Endodermal cell (in vitro differentiated cells): ENCODE measurements around the gene KLHDC9. TPM values are rescaled to one million over a fixed set of nuclear protein-coding genes. Genes with fewer than 3 reads are reported as not detected.

Experiments used
- DNase-seq: peaks from one replicate; pipeline ENCODE4 v3.0.0-alpha.2; 2017
- H3K27ac ChIP-seq: 2 replicates; pipeline ENCODE4 v1.5.1; 2013; ENCODE audit warnings: mild to moderate bottlenecking, low read depth, low read length, moderate library complexity
- H3K27me3 ChIP-seq: 2 replicates; pipeline ENCODE4 v1.6.1; 2013; ENCODE audit warnings: mild to moderate bottlenecking, low read length, moderate library complexity; ENCODE audit not compliant: insufficient read depth, control insufficient read depth, poor library complexity, severe bottlenecking
- H3K36me3 ChIP-seq: 2 replicates; pipeline ENCODE4 v1.7.0; 2013; ENCODE audit warnings: mild to moderate bottlenecking, low read length, moderate library complexity; ENCODE audit not compliant: control insufficient read depth, insufficient read depth
- H3K4me1 ChIP-seq: one replicate; pipeline ENCODE4 v1.7.0; 2013; ENCODE audit warnings: low read length; ENCODE audit not compliant: control insufficient read depth, insufficient read depth
- H3K4me3 ChIP-seq: 2 replicates; pipeline ENCODE4 v1.5.1; 2013; ENCODE audit warnings: mild to moderate bottlenecking, low read length, moderate library complexity
- H3K9ac ChIP-seq: 2 replicates; pipeline ENCODE4 v1.6.1; 2013; ENCODE audit warnings: mild to moderate bottlenecking, low read length, moderate library complexity; ENCODE audit not compliant: poor library complexity, severe bottlenecking; ENCODE audit errors: extremely low read depth
- H3K9me3 ChIP-seq: 2 replicates; pipeline ENCODE4 v1.6.1; 2013; ENCODE audit warnings: mild to moderate bottlenecking, low read length, moderate library complexity; ENCODE audit not compliant: control insufficient read depth
- H3K27ac Mint-ChIP-seq: 2 replicates; pipeline ENCODE4 v1.8.0; 2020; ENCODE audit warnings: mixed read lengths
- H3K27me3 Mint-ChIP-seq: 2 replicates; pipeline ENCODE4 v1.8.0; 2021; ENCODE audit warnings: mild to moderate bottlenecking, mixed read lengths; ENCODE audit not compliant: insufficient read depth
- H3K36me3 Mint-ChIP-seq: 2 replicates; pipeline ENCODE4 v1.8.0; 2020; ENCODE audit warnings: low read depth, mixed read lengths
- H3K4me1 Mint-ChIP-seq: 2 replicates; pipeline ENCODE4 v1.8.0; 2020; ENCODE audit warnings: mixed read lengths
- H3K4me3 Mint-ChIP-seq: 2 replicates; pipeline ENCODE4 v1.8.0; 2020; ENCODE audit warnings: mild to moderate bottlenecking, moderate library complexity, mixed read lengths
- H3K9me3 Mint-ChIP-seq: 2 replicates; pipeline ENCODE4 v1.8.0; 2020; ENCODE audit warnings: mild to moderate bottlenecking, mixed read lengths
- WGBS, 2 experiments: methylation state at CpG; one replicate each; pipeline versions ENCODE4 v1.1.5 to v1.1.7; 2013; ENCODE audit warnings: missing lambda C conversion rate in 2 of 2, mixed read lengths in 1 of 2; ENCODE audit not compliant: insufficient coverage in 1 of 2, insufficient read length in 1 of 2; 5-methylcytosine and 5-hydroxymethylcytosine counted together
- total RNA-seq, 2 donors: library from RNA; stranded (reverse); fragmentation: NEBNext Ultra II Directional in 1 of 2; extraction: Animal tissue kit (Norgen Biotek cat#: 25700) in 1 of 2; gene quantifications; 2 replicates in 1 of 2; 3 replicates in 1 of 2; pipeline ENCODE4 v1.2.1, GENCODE V29; 2021
- TF ChIP-seq, protein P1 (sequence below): fragments of 200-600 bp; sonication (generic); conservative IDR thresholded peaks from 2 replicates; pipeline ENCODE4 v1.5.0; 2021; ENCODE audit warnings: antibody characterized with exemption, mild to moderate bottlenecking

Gene KLHDC9
- total RNA-seq, 2 donors from 2014 or later, result 14.6 to 25.4 TPM

DNA sequence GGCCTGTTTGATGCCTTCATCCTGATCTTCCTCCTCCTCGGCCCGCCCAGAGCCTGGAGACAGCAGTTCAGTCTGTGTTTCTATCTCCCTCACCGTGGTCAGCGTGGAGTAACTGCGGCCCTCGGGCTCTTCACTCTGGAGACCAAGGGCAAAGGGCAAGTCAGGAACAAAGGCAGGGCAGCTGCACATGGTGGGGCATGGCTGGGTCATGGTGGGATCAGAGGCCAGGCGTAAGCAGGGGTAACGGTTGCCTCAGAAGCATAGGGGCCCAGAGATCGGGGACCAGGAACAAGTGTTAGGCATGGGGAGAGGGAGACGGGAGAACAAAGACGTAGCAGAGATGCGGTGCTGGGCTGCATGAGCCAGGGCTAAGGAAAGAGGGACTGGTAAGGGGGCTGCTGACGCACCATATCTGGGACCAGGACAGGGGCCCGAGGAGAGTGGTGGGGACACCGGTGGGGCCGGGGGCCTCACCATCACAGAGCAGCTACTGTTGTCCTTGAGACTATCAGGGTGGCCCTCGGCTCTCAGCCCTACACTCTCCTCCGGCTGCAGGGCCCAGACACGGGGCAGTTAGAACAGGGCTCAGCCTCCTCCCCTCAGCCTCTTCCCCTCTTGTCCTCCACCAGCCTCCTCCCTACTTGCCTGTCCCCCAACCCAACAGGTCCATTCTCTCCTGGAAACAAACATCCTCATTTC is 25.3 kb upstream of the KLHDC9 start:
- no peaks in the 10 kb centered on the region for H3K36me3 Mint-ChIP-seq
- H3K27me3 Mint-ChIP-seq, result no peaks in the 10 kb centered on the region
- no peak overlapping the region for H3K27ac Mint-ChIP-seq
- H3K9me3 Mint-ChIP-seq, result no peaks in the 10 kb centered on the region
- Histone ChIP-seq H3K27me3 (no peaks in the 10 kb centered on the region), H3K36me3 (no peaks in the 10 kb centered on the region), H3K9ac (no peak overlapping the region), H3K4me1 (no peaks in the 10 kb centered on the region), H3K9me3 (no peaks in the 10 kb centered on the region), H3K4me3 (no peak overlapping the region), H3K27ac (peak overlapping the region; percentile 47)
- peaks cover 11% of the 10 kb centered on the region for H3K4me1 Mint-ChIP-seq
- no peak for DNase-seq
- WGBS, 2 experiments, result 94 to 95% methylated on average over 12 to 19 of the region's 19 CpGs
- H3K4me3 Mint-ChIP-seq, result no peak overlapping the region
- TF ChIP-seq, protein P1, sequence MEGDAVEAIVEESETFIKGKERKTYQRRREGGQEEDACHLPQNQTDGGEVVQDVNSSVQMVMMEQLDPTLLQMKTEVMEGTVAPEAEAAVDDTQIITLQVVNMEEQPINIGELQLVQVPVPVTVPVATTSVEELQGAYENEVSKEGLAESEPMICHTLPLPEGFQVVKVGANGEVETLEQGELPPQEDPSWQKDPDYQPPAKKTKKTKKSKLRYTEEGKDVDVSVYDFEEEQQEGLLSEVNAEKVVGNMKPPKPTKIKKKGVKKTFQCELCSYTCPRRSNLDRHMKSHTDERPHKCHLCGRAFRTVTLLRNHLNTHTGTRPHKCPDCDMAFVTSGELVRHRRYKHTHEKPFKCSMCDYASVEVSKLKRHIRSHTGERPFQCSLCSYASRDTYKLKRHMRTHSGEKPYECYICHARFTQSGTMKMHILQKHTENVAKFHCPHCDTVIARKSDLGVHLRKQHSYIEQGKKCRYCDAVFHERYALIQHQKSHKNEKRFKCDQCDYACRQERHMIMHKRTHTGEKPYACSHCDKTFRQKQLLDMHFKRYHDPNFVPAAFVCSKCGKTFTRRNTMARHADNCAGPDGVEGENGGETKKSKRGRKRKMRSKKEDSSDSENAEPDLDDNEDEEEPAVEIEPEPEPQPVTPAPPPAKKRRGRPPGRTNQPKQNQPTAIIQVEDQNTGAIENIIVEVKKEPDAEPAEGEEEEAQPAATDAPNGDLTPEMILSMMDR, result no peak

- Mint-ChIP-seq H3K9me3 (no peaks in the 10 kb centered on the region), H3K27me3 (no peaks in the 10 kb centered on the region), H3K4me1 (peaks cover 11% of the 10 kb centered on the region), H3K27ac (no peak overlapping the region), H3K36me3 (no peaks in the 10 kb centered on the region), H3K4me3 (no peak overlapping the region)
- TF ChIP-seq, protein P1, result peak; percentile 18
- H3K4me3 ChIP-seq, result no peak overlapping the region
- no peaks in the 10 kb centered on the region for H3K4me1 ChIP-seq
- H3K9ac ChIP-seq, result no peak overlapping the region
- WGBS, 2 experiments, result 67 to 78% methylated on average over 3 to 7 of the region's 7 CpGs
- DNase-seq, result no peak
- no peak overlapping the region for H3K27ac ChIP-seq
- no peaks in the 10 kb centered on the region for H3K36me3 ChIP-seq
- no peaks in the 10 kb centered on the region for H3K9me3 ChIP-seq
- H3K27me3 ChIP-seq, result no peaks in the 10 kb centered on the region
These were observed 24.6 kb upstream of the KLHDC9 start for GRCh38 chr1:161073474-161074121.

DNA sequence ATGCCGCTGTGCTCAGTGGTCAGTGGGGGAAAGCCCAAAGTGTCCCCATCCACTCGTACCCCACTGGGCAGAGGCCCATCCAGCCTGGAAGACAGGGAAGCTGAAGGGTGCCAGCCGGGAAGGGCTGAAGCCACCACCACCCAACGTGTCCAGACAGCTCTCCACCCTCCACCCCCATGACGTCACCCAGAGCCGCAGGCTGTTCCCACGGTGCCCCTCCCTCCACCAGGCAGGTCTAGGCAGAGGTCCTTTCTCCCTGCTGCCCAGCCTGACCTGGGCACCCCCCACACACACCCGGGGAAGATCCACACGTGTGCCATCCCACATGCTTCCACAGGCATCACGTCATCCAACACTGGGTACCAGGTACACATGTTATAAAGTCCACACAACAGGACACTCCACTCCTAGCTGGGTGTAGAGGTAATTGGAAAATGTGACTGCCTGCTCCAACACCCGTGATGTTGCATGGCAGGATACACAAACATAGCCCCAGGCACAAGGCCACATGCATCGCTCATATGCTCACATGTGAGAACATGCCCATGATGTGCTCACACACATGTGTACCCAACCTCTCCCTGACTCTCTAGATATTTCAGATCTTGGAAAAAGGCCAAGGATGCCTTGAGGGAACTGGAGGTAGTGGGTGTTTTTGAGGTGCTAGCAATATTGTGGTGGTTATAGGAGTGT is 23.3 kb upstream of the KLHDC9 start:
- H3K9ac ChIP-seq, result no peak overlapping the region
- H3K27ac ChIP-seq, result no peak overlapping the region
- no peaks in the 10 kb centered on the region for H3K27me3 ChIP-seq
- TF ChIP-seq, protein P1, result no peak
- no peak overlapping the region for H3K4me3 ChIP-seq
- H3K36me3 ChIP-seq, result no peaks in the 10 kb centered on the region
- no peaks in the 10 kb centered on the region for H3K4me1 ChIP-seq
- Mint-ChIP-seq H3K36me3 (no peaks in the 10 kb centered on the region), H3K27me3 (peaks cover 3% of the 10 kb centered on the region), H3K27ac (no peak overlapping the region), H3K9me3 (no peaks in the 10 kb centered on the region), H3K4me1 (peaks cover 11% of the 10 kb centered on the region), H3K4me3 (no peak overlapping the region)
- H3K9me3 ChIP-seq, result no peaks in the 10 kb centered on the region
- no peak for DNase-seq
- WGBS, 2 experiments, result 83 to 88% methylated on average over 4 to 12 of the region's 12 CpGs
